ACC112 (cell line): Measurements from ENCODE around the gene ETV7.

Source experiments
- H2AFZ ChIP-seq: fragments of 200-600 bp; sonication (generic); one replicate; pipeline ENCODE4 v1.6.0; 2017; ENCODE audit warnings: antibody characterized with exemption, low read length; ENCODE audit not compliant: unreplicated experiment
- H3K27ac ChIP-seq: fragments of 200-600 bp; sonication (generic); 2 replicates; pipeline ENCODE4 v1.5.1; 2014; ENCODE audit warnings: low read depth, mild to moderate bottlenecking, antibody characterized with exemption, low read length, moderate library complexity
- H3K27me3 ChIP-seq: fragments of 200-600 bp; sonication (generic); 2 replicates; pipeline ENCODE4 v1.6.1; 2014; ENCODE audit warnings: mild to moderate bottlenecking, antibody characterized with exemption, low read length, moderate library complexity, mixed read lengths; ENCODE audit not compliant: insufficient read depth
- H3K36me3 ChIP-seq: fragments of 200-600 bp; sonication (generic); 2 replicates; pipeline ENCODE4 v1.6.1; 2016; ENCODE audit warnings: mild to moderate bottlenecking, antibody characterized with exemption, low read length, moderate library complexity, mixed read lengths; ENCODE audit not compliant: insufficient read depth
- H3K4me1 ChIP-seq: fragments of 200-600 bp; sonication (generic); one replicate; pipeline ENCODE4 v1.6.1; 2016; ENCODE audit warnings: low read length, mixed read lengths; ENCODE audit not compliant: insufficient read depth, unreplicated experiment, control insufficient read depth
- H3K4me3 ChIP-seq: fragments of 200-600 bp; sonication (generic); 2 replicates; pipeline ENCODE4 v1.5.1; 2014; ENCODE audit warnings: mild to moderate bottlenecking, low read depth, low read length
- H3K79me2 ChIP-seq: fragments of 200-600 bp; sonication (generic); one replicate; pipeline ENCODE4 v1.6.0; 2016; ENCODE audit warnings: low read length; ENCODE audit not compliant: control insufficient read depth, unreplicated experiment, insufficient read depth

Gene ETV7

DNA sequence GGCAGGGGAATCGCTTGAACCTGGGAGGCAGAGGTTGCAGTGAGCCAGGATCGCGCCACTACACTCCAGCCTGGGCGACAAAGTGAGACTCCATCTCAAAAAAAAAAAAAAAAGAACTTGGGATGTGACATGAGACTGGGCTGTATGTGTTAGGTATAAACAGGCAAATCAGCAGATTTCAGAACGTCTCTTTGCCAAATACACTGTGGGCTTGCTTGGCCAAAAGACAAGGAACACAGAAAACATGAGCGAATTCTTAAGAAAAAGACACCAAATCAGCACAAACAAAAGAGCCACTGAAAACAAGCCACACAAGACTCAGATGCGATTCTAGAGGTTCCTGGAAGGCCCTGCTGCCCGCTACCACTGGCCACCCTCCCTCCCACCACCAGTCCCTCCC, 12.5 kb downstream of the ETV7 start:
- no peaks in the 10 kb centered on the region for H3K79me2 ChIP-seq
- no peaks in the 10 kb centered on the region for H3K27me3 ChIP-seq
- H3K4me3 ChIP-seq: no peak overlapping the region
- H3K4me1 ChIP-seq: peaks cover 4% of the 10 kb centered on the region
- H3K36me3 ChIP-seq: no peaks in the 10 kb centered on the region
- H3K27ac ChIP-seq: no peak overlapping the region
- H2AFZ ChIP-seq: no peak overlapping the region

- Histone ChIP-seq H3K79me2 (no peaks in the 10 kb centered on the region), H3K4me3 (no peak overlapping the region), H2AFZ (no peak overlapping the region), H3K27ac (no peak overlapping the region), H3K27me3 (no peaks in the 10 kb centered on the region), H3K4me1 (peaks cover 11% of the 10 kb centered on the region), H3K36me3 (no peaks in the 10 kb centered on the region)
Observed at GRCh38 chr6:36374194-36374593, 13.3 kb downstream of the ETV7 start.

DNA sequence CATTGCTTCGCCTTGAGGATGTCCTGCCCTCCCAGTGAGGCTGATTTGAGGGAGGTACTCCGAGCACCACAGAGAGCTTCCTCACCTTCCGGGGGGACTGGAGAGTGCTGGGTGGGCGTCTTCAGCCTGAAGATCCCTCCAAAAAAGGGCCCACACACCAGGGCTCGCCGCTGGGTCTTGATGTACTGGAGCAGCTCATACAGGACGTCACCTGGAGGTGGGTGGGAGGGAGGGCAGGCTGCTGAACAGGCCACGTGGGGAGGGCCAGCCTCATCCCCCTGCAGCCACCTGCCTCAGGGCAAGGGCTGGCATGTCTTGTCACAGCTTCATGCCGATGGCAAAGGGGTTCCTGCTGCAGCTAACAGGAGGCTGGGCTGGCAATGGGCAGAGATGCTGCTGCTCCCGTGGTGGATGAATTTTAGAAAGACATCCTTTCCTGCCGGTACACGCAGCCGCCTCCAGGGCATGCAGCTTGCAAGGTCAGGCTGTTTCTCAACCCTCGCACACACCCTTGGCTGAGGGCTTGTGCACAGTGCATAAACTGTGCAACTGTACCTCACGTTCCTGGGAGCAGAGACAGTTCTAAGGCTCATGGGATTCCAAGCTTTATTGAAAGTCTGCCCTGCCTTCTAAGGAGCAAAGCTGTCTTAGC, 14.0 kb downstream of the ETV7 start:
- Histone ChIP-seq H3K36me3 (no peaks in the 10 kb centered on the region), H3K4me3 (no peak overlapping the region), H3K27ac (no peak overlapping the region), H3K4me1 (peaks cover 13% of the 10 kb centered on the region), H3K27me3 (no peaks in the 10 kb centered on the region), H3K79me2 (no peaks in the 10 kb centered on the region), H2AFZ (no peak overlapping the region)

DNA sequence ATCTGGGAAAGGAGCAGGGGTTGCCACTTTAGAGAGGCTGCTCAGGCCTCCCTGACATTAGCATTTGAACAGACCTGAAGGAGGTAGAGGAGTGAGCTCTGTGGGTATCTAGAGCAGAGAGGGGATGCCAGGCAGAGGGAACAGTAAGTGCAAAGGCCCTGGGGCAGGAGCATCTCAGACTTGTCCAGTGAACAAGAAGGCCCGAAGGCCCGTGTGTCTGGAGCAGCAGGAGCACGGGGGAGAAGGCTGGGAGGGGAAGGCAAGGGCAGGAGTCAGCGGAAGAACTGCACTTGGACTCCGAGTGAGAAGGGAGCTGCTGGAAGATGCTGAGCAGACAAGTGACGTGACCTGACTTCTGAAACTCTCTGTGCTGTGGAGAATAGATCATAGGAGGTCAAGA, 15.4 kb downstream of the ETV7 start:
- Histone ChIP-seq H3K79me2 (no peaks in the 10 kb centered on the region), H3K36me3 (no peaks in the 10 kb centered on the region), H3K27ac (no peak overlapping the region), H3K27me3 (no peaks in the 10 kb centered on the region), H2AFZ (no peak overlapping the region), H3K4me1 (peaks cover 13% of the 10 kb centered on the region), H3K4me3 (no peak overlapping the region)

- H3K36me3 ChIP-seq: no peaks in the 10 kb centered on the region
- no peaks in the 10 kb centered on the region for H3K79me2 ChIP-seq
- no peak overlapping the region for H3K27ac ChIP-seq
- no peak overlapping the region for H2AFZ ChIP-seq
- H3K4me1 ChIP-seq: peaks cover 13% of the 10 kb centered on the region
- H3K4me3 ChIP-seq: no peak overlapping the region
- no peaks in the 10 kb centered on the region for H3K27me3 ChIP-seq
Observed at GRCh38 chr6:36371211-36371610, 16.3 kb downstream of the ETV7 start.

DNA sequence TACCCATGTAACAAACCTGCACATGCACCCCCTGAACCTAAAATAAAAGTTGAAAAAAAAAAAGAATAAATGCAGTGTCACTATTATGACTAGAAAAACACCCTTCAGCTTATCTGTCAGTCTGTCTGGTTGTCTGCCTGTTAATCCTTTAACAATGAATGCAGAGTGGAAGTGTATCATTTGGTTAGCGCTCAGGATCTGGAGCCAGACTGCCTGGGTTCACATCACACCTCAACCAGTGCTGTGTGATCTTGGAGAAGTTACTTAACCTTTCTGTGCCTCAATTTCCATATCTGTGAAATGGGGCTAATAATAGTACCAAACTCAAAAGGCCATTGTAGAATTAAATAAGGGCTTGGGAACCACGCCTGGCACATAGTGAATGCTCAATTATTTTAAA, 16.8 kb downstream of the ETV7 start:
- Histone ChIP-seq H3K36me3 (no peaks in the 10 kb centered on the region), H3K4me3 (no peak overlapping the region), H3K4me1 (peaks cover 13% of the 10 kb centered on the region), H3K27me3 (no peaks in the 10 kb centered on the region), H3K79me2 (no peaks in the 10 kb centered on the region), H3K27ac (no peak overlapping the region), H2AFZ (no peak overlapping the region)

DNA sequence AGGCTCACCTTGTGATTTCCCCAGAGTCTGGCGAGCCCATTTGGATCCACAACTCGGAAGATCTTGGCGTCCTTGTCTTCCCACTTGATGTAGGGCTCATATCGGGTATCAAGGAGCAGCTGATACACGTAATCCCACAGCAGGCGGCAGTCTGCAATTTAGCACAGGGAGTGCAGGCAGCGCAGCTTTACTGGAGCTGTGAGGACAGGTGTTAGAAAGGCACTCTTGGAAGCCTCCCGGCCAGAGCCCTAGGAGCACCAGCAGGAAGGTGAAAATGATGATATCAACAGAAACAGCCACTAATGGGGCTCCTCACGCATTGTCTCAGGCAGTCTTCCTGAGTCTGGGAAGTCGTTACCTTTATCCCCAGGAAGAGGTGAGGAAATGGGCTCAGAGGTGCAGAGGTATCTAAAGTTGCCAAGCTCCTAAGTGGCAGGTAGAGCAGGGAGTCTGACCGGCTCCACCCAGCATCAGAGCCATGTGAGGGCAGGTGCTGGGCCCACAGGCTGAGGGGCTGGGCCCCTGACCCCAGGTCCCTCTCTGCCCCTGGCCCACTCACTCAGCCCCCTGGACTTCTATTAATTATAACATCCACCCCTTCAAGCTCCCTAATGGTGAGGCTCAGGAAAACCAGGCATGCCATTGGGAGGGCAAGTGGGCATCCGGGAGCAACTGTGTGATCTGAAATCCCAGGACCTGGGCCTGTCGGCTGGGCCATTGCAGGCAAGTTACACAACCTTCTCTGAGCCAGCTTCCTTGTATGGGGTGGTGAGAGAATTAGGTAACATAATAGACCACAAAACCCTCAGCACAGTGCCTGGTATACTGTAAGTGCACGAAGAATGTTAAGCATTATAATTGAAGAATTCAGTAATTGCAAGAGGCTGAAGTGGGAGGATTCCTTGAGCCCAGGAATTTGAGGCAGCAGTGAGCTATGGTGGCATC, 18.3 kb downstream of the ETV7 start:
- Histone ChIP-seq H3K27me3 (no peaks in the 10 kb centered on the region), H3K4me3 (no peak overlapping the region), H3K27ac (no peak overlapping the region), H3K36me3 (no peaks in the 10 kb centered on the region), H2AFZ (no peak overlapping the region), H3K79me2 (no peaks in the 10 kb centered on the region), H3K4me1 (peaks cover 13% of the 10 kb centered on the region)

DNA sequence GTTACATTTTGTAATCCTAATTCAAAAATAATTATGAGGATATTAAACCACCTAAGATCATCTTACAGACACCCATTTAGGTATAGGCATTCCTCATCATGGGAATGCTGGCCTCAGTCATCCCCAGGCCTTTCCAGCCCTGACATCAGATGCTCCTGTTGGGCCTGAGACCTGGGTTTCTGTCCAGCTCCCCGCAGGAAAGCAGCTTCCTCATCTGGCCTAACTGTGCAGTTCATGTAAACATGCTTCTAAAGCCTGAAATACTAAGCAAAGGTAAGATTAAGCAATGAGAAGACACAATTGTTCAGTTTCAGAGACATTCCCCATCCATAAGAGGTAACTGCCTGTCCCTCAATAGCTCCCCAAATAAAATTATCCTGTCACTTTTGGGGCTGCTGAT, 19.0 kb downstream of the ETV7 start:
- Histone ChIP-seq H3K27ac (no peak overlapping the region), H3K36me3 (no peaks in the 10 kb centered on the region), H2AFZ (no peak overlapping the region), H3K4me1 (peaks cover 13% of the 10 kb centered on the region), H3K4me3 (no peak overlapping the region), H3K27me3 (no peaks in the 10 kb centered on the region), H3K79me2 (no peaks in the 10 kb centered on the region)

GRCh38 chr6:36367743-36368142, 19.7 kb downstream of the ETV7 start:
- Histone ChIP-seq H2AFZ (no peak overlapping the region), H3K4me3 (no peak overlapping the region), H3K27ac (no peak overlapping the region), H3K27me3 (no peaks in the 10 kb centered on the region), H3K36me3 (no peaks in the 10 kb centered on the region), H3K79me2 (no peaks in the 10 kb centered on the region), H3K4me1 (peaks cover 13% of the 10 kb centered on the region)

DNA sequence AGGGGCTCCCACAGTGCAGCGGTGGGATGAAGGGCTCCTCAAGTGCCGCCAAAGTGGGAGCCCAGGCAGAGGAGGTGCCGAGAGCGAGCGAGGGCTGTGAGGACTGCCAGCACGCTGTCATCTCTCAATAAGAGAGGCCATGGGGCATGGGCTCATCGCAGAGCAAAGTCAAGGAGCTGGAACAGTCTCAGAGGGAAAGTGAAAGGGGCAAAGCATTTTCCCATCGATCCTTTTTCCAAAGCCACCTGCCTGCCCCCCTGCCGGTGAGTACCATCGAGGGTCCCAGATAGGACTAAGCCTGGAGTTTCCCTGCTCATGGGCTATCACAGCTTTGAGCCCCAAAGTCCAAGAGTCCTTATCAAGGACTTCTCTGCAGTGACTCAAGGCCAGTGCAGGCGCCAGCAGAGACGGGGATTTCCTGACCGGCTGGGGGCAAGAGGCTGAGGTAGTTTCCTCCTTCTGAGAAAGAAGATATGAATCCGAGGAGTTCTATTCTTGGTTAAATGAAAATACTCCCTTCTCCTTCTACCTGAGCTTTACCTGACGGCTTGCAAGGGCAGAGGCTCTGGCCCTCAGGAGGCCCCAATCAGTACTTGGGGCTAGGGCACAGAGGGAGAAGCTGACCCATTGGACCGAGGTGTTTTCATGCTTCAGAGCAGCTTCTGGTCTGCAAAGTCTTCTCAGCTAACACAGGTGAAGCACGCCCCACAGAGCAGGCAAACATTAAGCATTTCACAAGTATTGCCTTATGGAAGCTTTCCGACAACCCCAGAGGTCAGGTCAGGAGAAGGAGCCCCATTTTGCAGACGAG, 22.6 kb downstream of the ETV7 start:
- Histone ChIP-seq H3K79me2 (no peaks in the 10 kb centered on the region), H3K4me3 (no peak overlapping the region), H3K27ac (no peak overlapping the region), H3K36me3 (no peaks in the 10 kb centered on the region), H3K4me1 (peaks cover 14% of the 10 kb centered on the region), H2AFZ (no peak overlapping the region), H3K27me3 (no peaks in the 10 kb centered on the region)
